Peyer's patch (tissue), 4 donors: ENCODE measurements around the gene FUT1. TPM values are rescaled to one million over a fixed set of nuclear protein-coding genes. Genes with fewer than 3 reads are reported as not detected.
"Not testable (repeated sequence)": the region's sequence is repeated elsewhere in the genome, so short reads cannot be mapped to it uniquely, and the experiment has no call there.

ENCODE experiments used
- DNase-seq, 3 donors: peaks; one replicate each; pipeline ENCODE4 v3.0.0-alpha.2; 2017 to 2019
- H3K27ac ChIP-seq, 4 donors: fragments of 200-600 bp; sonication (generic); one replicate each; pipeline ENCODE4 v1.5.1; 2016 to 2019
- H3K27me3 ChIP-seq, 2 donors: fragments of 200-600 bp; sonication (generic); one replicate each; pipeline ENCODE4 v1.5.1; 2019
- H3K36me3 ChIP-seq, 3 donors: fragments of 200-600 bp; sonication (generic); one replicate each; pipeline ENCODE4 v1.5.1; 2016 to 2019
- H3K4me1 ChIP-seq, 4 donors: fragments of 200-600 bp; sonication (generic); one replicate each; pipeline ENCODE4 v1.5.1; 2016 to 2019
- H3K4me3 ChIP-seq, 4 donors: fragments of 200-600 bp; sonication (generic); 1 replicate in 3 of 4; 2 replicates in 1 of 4; pipeline ENCODE4 v1.5.1; 2016 to 2019; ENCODE audit warnings: mild to moderate bottlenecking in 1 of 4
- H3K9me3 ChIP-seq, 4 donors: fragments of 200-600 bp; sonication (generic); one replicate each; pipeline ENCODE4 v1.5.1; 2016 to 2019; ENCODE audit warnings: mild to moderate bottlenecking in 1 of 4
- POLR2A ChIP-seq, 2 donors: fragments of 450-650 bp; IDR thresholded peaks; one replicate each; pipeline ENCODE4 v1.5.1; 2017; ENCODE audit warnings: antibody characterized with exemption in 2 of 2, mild to moderate bottlenecking in 2 of 2, moderate library complexity in 2 of 2
- total RNA-seq, 4 donors: library from RNA; depleted of rRNA; stranded (reverse); fragments of >200 nt; gene quantifications; one replicate each; pipeline ENCODE4 v1.1.0, GENCODE V29; 2016
- TF ChIP-seq, protein P1 (sequence below), 6 experiments: fragments of 450-650 bp in 4 of 6; fragments of 200-600 bp in 2 of 6; sonication (generic) in 1 of 6; IDR thresholded peaks; one replicate each; pipeline ENCODE4 v1.5.1; 2017 to 2019; ENCODE audit warnings: antibody characterized with exemption in 6 of 6, mild to moderate bottlenecking in 3 of 6, moderate library complexity in 1 of 6

Gene FUT1
- total RNA-seq, 4 donors from 2014 or later: 0.38 to 1.2 (median 0.68) TPM

DNA sequence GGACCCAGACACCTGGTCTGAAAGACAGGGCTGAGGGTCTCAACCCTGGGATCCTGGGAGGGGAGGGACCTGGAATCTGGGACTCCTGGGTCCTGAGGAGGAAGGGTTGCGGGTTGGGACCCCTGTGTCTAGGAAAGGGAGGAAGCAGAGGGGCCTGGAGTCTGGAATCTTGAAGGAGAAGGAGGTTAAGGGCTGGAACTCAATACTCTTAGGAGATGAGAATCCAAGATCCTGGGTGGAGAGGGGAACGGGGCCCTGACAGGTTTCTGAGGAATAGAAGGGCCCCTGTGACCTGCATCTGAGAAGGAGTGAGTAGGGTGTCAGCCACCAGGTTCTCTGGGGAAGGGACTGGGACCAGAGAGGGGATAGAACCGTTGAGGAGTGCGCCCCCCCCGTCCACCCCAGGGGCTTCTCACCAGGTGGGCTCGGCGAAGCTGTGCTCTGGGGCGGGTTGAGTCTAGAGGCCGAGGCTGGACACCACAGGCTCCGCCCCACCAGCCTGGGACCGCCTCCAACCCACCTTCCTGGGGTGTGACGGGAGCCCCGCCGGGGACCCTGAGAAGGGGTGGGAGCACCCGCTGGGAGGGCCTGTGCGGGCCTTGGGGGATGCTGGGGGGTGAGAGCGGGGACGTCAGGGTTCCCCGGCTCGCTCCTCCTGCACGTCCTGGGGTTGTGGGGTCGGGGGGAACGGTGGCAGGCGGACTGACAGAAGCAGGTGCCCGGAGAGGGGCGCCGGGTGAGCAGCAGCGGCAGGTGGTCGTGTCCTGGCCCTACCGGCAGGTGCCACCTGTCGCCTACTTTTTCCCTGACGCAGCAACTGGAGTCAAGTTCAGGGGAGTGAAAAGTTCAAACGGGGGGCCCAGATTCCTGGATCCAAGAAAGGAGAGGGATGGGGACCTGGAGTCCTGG lies 32.9 kb downstream of the FUT1 start, which contains the start of gene MAMSTR:
TSS of gene MAMSTR (minus strand) at position 463 of the 909 bp plus-strand sequence. CDS start 694 bp downstream, outside the sequence.
- H3K27ac ChIP-seq: peak within 1 kb of the TSS; percentile 75 to 83 (median 80)
- no peaks in the 10 kb centered on the region for H3K27me3 ChIP-seq
- peak within 1 kb of the TSS in 3 of 4 donors; percentile 46 to 56 (median 46) for H3K4me3 ChIP-seq
- DNase-seq: no peak
- H3K4me1 ChIP-seq: peaks cover 0 to 37% (median 8%) of the 10 kb centered on the region in 4 donors
- H3K36me3 ChIP-seq: no peaks in the 10 kb centered on the region
- TF ChIP-seq POLR2A (IDR thresholded peaks at IDR 0.05): no peak
- TF ChIP-seq, protein P1, sequence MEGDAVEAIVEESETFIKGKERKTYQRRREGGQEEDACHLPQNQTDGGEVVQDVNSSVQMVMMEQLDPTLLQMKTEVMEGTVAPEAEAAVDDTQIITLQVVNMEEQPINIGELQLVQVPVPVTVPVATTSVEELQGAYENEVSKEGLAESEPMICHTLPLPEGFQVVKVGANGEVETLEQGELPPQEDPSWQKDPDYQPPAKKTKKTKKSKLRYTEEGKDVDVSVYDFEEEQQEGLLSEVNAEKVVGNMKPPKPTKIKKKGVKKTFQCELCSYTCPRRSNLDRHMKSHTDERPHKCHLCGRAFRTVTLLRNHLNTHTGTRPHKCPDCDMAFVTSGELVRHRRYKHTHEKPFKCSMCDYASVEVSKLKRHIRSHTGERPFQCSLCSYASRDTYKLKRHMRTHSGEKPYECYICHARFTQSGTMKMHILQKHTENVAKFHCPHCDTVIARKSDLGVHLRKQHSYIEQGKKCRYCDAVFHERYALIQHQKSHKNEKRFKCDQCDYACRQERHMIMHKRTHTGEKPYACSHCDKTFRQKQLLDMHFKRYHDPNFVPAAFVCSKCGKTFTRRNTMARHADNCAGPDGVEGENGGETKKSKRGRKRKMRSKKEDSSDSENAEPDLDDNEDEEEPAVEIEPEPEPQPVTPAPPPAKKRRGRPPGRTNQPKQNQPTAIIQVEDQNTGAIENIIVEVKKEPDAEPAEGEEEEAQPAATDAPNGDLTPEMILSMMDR (IDR thresholded peaks at IDR 0.05): no peak
- H3K9me3 ChIP-seq: no peaks in the 10 kb centered on the region

DNA sequence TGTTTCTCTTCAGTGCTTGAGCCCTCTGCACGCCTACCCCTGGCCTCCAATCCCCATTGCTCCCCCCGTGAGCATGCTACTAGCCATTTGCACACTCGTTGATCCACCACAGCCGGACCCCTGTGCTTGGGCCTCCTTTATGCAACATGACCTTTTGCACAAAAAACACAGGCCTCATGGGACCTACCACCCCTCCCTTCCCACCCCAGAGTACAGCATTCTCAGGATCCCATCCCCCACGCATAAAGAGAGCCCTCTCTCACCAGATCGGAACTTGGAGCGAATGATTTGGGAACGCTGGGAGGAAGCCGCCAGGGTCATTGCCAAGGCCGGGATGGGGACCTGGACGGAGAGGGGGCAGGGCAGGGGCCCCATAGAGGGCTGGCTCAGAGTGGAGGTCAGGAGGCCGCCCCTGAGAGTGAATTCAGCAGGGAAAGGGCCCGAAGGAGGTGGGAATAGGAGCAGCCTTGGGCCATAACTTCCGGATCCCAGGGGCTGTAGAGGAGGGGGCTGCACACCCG lies 33.7 kb downstream of the FUT1 start:
- DNase-seq: no peak
- H3K9me3 ChIP-seq: no peaks in the 10 kb centered on the region
- peaks cover 0 to 37% (median 8%) of the 10 kb centered on the region in 4 donors for H3K4me1 ChIP-seq
- H3K36me3 ChIP-seq: no peaks in the 10 kb centered on the region
- H3K27ac ChIP-seq: no peak overlapping the region
- no peak overlapping the region for H3K4me3 ChIP-seq
- H3K27me3 ChIP-seq: no peaks in the 10 kb centered on the region
- TF ChIP-seq, protein P1 (IDR thresholded peaks at IDR 0.05): no peak
- no peak for TF ChIP-seq POLR2A (IDR thresholded peaks at IDR 0.05)

DNA sequence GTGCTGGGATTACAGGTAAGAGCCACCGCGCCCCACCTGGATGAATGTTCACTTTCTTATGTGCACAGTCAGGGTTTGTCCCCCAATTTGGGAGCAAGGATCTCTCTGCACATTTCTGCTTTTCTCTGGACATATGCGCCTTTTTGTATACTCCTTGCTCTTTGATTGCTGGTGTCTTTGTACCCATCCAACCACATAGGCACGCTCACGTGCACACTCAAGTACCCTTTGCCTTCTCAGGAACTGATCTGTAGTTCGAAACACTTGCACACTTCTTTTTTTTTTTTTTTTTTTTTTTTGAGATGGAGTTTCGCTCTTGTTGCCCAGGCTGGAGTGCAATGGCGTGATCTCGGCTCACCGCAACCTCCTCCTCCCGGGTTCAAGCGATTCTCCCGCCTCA lies 34.3 kb downstream of the FUT1 start:
- peaks cover 0 to 44% (median 14%) of the 10 kb centered on the region in 4 donors for H3K4me1 ChIP-seq

DNA sequence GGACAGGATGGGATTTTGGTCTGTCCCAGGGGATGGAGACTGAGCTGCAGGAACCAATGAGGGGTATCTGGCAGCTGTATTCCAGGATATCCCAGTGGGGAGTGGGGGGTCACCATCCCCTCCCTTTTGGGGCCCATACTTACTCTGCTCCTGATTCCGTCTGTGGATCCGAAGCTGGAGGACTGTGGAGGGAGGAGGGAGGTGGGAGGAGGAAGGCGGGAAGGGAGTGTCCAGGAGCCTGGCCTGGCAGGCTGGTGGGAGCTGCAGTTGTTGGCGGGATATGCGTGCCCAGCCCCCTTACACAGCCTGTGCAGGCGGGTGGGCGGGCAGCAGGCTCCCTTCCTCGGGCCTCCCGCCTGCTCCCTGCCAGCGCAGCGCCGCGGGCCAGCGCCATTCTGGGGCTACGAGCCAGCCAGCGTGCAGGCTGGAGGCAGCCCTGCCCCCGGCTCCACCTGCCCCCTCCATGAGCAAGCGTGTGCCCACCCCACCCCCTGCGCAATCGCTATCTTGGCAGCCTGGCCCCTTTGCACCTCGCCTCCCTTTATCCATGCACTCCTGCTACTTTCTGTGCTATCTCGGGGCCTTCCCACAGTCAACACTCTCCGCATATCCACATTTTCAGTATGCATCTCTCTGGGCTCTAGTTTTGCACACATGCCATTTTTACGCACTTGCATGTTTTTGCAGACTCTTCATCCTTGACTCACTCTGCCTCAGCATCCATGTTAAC lies 35.7 kb downstream of the FUT1 start:
- no peaks in the 10 kb centered on the region for H3K9me3 ChIP-seq
- no peaks in the 10 kb centered on the region for H3K27me3 ChIP-seq
- DNase-seq: peak in 1 of 3 donors; percentile 56
- peak overlapping the region in 2 of 4 donors; percentile 21 to 24 for H3K4me3 ChIP-seq
- peaks cover 0 to 49% (median 14%) of the 10 kb centered on the region in 4 donors for H3K4me1 ChIP-seq
- peak overlapping the region in 2 of 4 donors; percentile 48 to 87 for H3K27ac ChIP-seq
- TF ChIP-seq, protein P1 (IDR thresholded peaks at IDR 0.05): no peak
- no peaks in the 10 kb centered on the region for H3K36me3 ChIP-seq

More for the DNA sequence above, 34.3 kb downstream of the FUT1 start:
- not testable (repeated sequence) for H3K27me3 ChIP-seq, H3K9me3 ChIP-seq, H3K27ac ChIP-seq, DNase-seq, H3K4me3 ChIP-seq, H3K36me3 ChIP-seq

DNA sequence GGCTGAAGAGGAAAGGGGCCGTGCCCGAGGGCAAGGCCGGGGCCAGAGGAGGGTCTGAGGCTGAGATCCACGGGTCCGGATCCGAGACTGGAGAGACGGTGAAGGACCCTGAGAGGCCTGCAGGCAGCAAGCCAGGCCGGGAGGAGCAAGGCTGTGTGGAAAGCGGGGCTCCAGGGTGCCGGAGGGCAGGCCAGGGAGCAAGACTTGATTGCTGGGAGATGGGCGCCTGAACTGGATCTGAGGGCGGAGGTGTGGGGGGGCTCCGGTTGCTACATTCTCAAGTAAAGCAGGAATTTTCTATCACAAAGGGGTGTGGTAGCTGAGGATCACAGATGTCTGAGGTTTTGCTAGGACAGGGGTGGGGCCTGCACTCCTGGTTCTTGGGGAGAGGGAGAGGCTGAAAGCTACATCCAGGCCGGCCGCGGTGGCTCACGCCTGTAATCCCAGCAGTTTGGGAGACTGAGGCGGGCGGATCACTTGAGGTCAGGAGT lies 36.7 kb downstream of the FUT1 start:
- no peaks in the 10 kb centered on the region for H3K9me3 ChIP-seq
- H3K4me3 ChIP-seq: peak overlapping the region in 2 of 4 donors; percentile 62
- no peaks in the 10 kb centered on the region for H3K36me3 ChIP-seq
- peaks cover 0 to 49% (median 14%) of the 10 kb centered on the region in 4 donors for H3K4me1 ChIP-seq
- TF ChIP-seq POLR2A (IDR thresholded peaks at IDR 0.05): no peak
- TF ChIP-seq, protein P1 (IDR thresholded peaks at IDR 0.05): no peak
- no peaks in the 10 kb centered on the region for H3K27me3 ChIP-seq
- peak in 1 of 3 donors; percentile 61 for DNase-seq
- peak overlapping the region; percentile 77 to 93 (median 86) for H3K27ac ChIP-seq
